ENCODE measurements around the gene HEY2.

Gene HEY2

GRCh38 chr6:125714441-125715090, 34.9 kb upstream of the HEY2 start:
- no peak overlapping the region for H3K4me3 ChIP-seq (ENCODE audit: low read depth, low read length)
- TF ChIP-seq, protein P1, sequence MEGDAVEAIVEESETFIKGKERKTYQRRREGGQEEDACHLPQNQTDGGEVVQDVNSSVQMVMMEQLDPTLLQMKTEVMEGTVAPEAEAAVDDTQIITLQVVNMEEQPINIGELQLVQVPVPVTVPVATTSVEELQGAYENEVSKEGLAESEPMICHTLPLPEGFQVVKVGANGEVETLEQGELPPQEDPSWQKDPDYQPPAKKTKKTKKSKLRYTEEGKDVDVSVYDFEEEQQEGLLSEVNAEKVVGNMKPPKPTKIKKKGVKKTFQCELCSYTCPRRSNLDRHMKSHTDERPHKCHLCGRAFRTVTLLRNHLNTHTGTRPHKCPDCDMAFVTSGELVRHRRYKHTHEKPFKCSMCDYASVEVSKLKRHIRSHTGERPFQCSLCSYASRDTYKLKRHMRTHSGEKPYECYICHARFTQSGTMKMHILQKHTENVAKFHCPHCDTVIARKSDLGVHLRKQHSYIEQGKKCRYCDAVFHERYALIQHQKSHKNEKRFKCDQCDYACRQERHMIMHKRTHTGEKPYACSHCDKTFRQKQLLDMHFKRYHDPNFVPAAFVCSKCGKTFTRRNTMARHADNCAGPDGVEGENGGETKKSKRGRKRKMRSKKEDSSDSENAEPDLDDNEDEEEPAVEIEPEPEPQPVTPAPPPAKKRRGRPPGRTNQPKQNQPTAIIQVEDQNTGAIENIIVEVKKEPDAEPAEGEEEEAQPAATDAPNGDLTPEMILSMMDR (IDR thresholded peaks at IDR 0.05; ENCODE audit: low read depth, low read length), result no peak
- no peak for DNase-seq (ENCODE audit: low read depth, low spot score)
- in situ Hi-C loops (cut with HindIII; ENCODE audit: low sequenced_read_pairs), result no loop called here

DNA sequence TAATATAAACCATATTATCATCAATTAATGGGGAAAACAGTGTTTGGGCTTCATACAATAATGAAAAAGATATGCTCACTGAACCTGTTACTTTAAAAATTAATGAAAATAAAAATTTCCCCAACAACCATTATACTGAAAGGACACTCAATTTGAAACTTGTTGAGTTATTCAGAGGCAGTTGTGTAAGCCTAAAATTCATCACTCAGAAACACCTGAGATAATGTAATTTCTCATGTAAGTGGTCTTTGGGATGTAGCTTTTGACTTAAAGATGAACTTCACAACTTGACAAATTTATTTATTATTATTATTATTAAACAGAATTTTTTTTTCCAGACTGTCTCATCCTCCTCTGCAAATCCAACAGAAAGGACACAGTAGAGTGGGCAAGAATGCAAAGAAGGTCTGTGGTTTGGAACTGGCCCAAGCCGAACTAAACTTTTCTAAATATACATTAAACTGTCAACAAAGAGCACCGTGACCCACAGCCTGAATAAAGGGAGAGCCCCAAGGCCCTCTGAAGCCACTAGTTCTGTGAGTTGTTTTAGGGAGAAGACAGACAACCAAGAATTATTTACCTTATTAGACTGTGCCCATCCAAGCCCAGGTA, 32.2 kb upstream of the HEY2 start:
- TF ChIP-seq, protein P1 (IDR thresholded peaks at IDR 0.05; ENCODE audit: low read depth, low read length), result no peak
- DNase-seq (ENCODE audit: low read depth, low spot score), result no peak
- in situ Hi-C loops (cut with HindIII; ENCODE audit: low sequenced_read_pairs), result no loop called here
- no peak overlapping the region for H3K4me3 ChIP-seq (ENCODE audit: low read depth, low read length)

DNA sequence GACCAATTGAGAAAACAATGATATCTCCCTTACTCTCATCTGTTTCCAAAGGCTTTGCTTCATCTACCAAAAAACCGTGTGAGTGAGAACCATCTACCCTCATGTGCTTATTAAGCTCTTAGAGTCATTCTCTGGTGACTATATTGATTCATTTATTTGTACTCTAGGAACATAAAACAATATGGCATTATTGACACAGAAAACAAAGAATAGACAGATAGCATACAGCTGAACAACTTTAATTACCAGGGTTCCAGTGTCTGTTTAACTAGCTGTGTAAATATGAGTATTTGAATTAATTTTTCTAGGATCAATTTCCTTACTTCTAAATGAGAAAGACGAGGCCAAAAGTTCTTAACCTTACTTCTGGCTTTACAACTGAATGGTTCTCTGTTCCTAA, 31.3 kb upstream of the HEY2 start:
- TF ChIP-seq, protein P1 (IDR thresholded peaks at IDR 0.05; ENCODE audit: low read depth, low read length), result no peak
- DNase-seq (ENCODE audit: low read depth, low spot score), result no peak
- no peak overlapping the region for H3K4me3 ChIP-seq (ENCODE audit: low read depth, low read length)
- in situ Hi-C loops (cut with HindIII; ENCODE audit: low sequenced_read_pairs), result no loop called here

DNA sequence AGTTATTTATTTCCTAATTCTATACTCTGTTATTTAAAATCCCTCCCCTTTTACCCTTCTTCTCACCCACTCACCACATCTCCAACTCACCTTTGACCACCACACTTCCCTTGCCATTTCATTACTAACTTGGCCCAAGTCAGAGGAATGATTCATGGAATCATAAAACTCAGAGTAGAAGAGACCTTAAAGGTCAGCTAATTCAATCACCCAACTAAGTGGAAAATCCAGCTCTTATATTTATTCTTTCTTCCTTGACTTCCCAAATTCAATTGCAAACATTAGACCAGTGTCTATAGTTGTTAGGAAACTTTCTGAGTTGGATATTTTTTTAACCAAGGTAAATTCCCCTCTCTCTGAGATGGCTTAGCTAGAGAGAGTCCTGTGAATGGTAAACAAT, 26.5 kb upstream of the HEY2 start:
- in situ Hi-C loops (cut with HindIII; ENCODE audit: low sequenced_read_pairs), result no loop called here
- TF ChIP-seq, protein P1 (IDR thresholded peaks at IDR 0.05; ENCODE audit: low read depth, low read length), result no peak
- no peak overlapping the region for H3K4me3 ChIP-seq (ENCODE audit: low read depth, low read length)
- DNase-seq (ENCODE audit: low read depth, low spot score), result no peak

- in situ Hi-C loops (cut with HindIII; ENCODE audit: low sequenced_read_pairs), result no loop called here
- H3K4me3 ChIP-seq (ENCODE audit: low read depth, low read length), result no peak overlapping the region
- TF ChIP-seq, protein P1 (IDR thresholded peaks at IDR 0.05; ENCODE audit: low read depth, low read length), result no peak
- no peak for DNase-seq (ENCODE audit: low read depth, low spot score)
Observed at GRCh38 chr6:125727216-125727615, 22.2 kb upstream of the HEY2 start.

- TF ChIP-seq, protein P1 (IDR thresholded peaks at IDR 0.05; ENCODE audit: low read depth, low read length), result no peak
- no peak for DNase-seq (ENCODE audit: low read depth, low spot score)
- in situ Hi-C loops (cut with HindIII; ENCODE audit: low sequenced_read_pairs), result no loop called here
- H3K4me3 ChIP-seq (ENCODE audit: low read depth, low read length), result no peak overlapping the region
Observed at GRCh38 chr6:125728739-125729138, 20.7 kb upstream of the HEY2 start.

All from astrocyte of the spinal cord (primary cell).